Measurements from ENCODE around the gene DMGDH. TPM values are rescaled to one million over a fixed set of nuclear protein-coding genes. Genes with fewer than 3 reads are reported as not detected.

DMGDH gene
- total and polyA plus RNA-seq, 2 of the 4 experiments (the other 2 are of a cell fraction) = 0.18 TPM; not detected in 1

DNA sequence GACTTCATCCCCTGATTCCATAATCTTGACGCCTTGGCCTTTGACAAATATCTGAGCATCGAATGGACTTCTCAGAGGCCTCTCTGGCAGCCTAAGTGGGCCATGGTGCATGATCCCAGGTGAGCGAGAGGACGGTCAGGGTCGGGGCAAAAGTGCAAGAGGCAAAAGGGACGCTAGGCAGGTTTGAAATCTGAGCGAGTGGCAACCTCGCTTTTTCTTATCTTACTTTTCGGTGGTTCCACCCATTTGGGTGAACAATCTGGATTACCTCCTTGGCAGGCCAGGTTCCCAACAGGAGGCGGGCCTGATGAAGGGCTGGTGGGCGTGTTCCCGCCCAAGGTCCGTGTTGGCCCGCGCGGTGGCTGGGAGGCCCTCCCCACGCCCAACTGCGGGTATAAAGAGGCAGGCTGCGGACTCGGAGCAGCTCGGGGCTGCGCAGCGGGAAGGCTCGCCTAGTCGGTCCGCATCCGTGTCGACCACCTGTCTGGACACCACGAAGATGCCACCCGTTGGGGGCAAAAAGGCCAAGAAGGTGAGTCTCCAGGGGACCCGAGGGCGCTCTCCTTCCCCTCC, 42.0 kb upstream of the DMGDH start, which contains the start of gene BHMT:
Gene BHMT, plus strand, starts transcription at position 423 of the 573 bp plus-strand sequence. Its CDS starts 77 bp downstream, at position 500.
- Histone ChIP-seq H2BK20ac (ENCODE audit: low read depth, low read length) (no peak within 1 kb of the TSS), H3K27ac (ENCODE audit: insufficient read depth, low read length) (no peak within 1 kb of the TSS), H4K5ac (ENCODE audit: low read depth, low read length) (no peak within 1 kb of the TSS), H3K9me3 (ENCODE audit: control insufficient read depth, insufficient read depth, low read length) (no peaks in the 10 kb centered on the region), H3K14ac (replicated peaks; ENCODE audit: low read depth, low read length) (no peak within 1 kb of the TSS), H2BK120ac (ENCODE audit: low read depth, low read length) (no peak within 1 kb of the TSS), H2BK15ac (ENCODE audit: low read depth, low read length) (no peak within 1 kb of the TSS), H4K91ac (ENCODE audit: insufficient read depth, low read depth, low read length) (no peak within 1 kb of the TSS), H2AFZ (replicated peaks; ENCODE audit: low read length, poor library complexity) (peak within 1 kb of the TSS; percentile 2), H3K4me3 (ENCODE audit: insufficient read depth, low read depth, low read length) (no peak within 1 kb of the TSS), H2BK5ac (ENCODE audit: low read depth, low read length, poor library complexity, severe bottlenecking) (no peak within 1 kb of the TSS), H2AK9ac (replicated peaks; ENCODE audit: low read depth, low read length, poor library complexity) (no peak within 1 kb of the TSS), H3K4me2 (ENCODE audit: low read depth, low read length) (no peak within 1 kb of the TSS; the same call in 1 of the 2 replicates), H3K18ac (ENCODE audit: low read depth, low read length) (no peak within 1 kb of the TSS), H3K27me3 (ENCODE audit: control insufficient read depth, insufficient read depth, low read length) (peaks cover 60% of the 10 kb centered on the region), H4K20me1 (ENCODE audit: insufficient read depth, low read length) (no peaks in the 10 kb centered on the region), H4K8ac (ENCODE audit: low read depth in 2 of 2, low read length in 2 of 2) (no peak within 1 kb of the TSS), H2AK5ac (ENCODE audit: low read depth, low read length) (no peak within 1 kb of the TSS), H3K23ac (ENCODE audit: low read depth, low read length) (no peak within 1 kb of the TSS), H3K36me3 (ENCODE audit: control insufficient read depth, insufficient read depth, low read length) (no peaks in the 10 kb centered on the region), H3K79me1 (ENCODE audit: low read depth in 1 of 2, low read length in 2 of 2) (no peaks in the 10 kb centered on the region), H3K4me1 (ENCODE audit: control insufficient read depth, insufficient read depth, low read length) (no peaks in the 10 kb centered on the region), H3K56ac (ENCODE audit: extremely low read depth, insufficient read depth, low read length) (no peak within 1 kb of the TSS), H3K9ac (ENCODE audit: low read depth, low read length) (no peak within 1 kb of the TSS), H3K9me1 (ENCODE audit: insufficient read depth, low read length) (no peaks in the 10 kb centered on the region), H3K4ac (ENCODE audit: low read depth, low read length) (no peak within 1 kb of the TSS)
- dilution Hi-C loops (cut with HindIII; ENCODE audit: low sequenced_read_pairs, unreplicated experiment) (no loop called here), in situ Hi-C loops (cut with MboI; ENCODE audit: low sequenced_read_pairs) (no loop called here), intact Hi-C loops (cut with micrococcal nuclease) (loop anchor here (5.0 kb wide), 1 partner anchor 69 kb away; no protein-coding TSS in a partner anchor)
- ATAC-seq (ENCODE audit: low read depth) (no peak), DNase-seq (no peak)
- ChIA-PET CTCF (no interaction called here), POLR2A (ENCODE audit: unreplicated experiment) (no interaction called here)
- BruUV-seq (replicated peaks) = no TSS peak
- 26% methylated on average over 10 of the region's 32 CpGs; no CpG with 5 or more reads in 1 of the 2 experiments for WGBS, 2 experiments (ENCODE audit: extremely low coverage in 2 of 2, insufficient read length in 1 of 2)
- no peak for TF ChIP-seq MAFK (IDR thresholded peaks at IDR 0.05; ENCODE audit: low read depth, low read length)
